NCI-H2107 (cell line): ENCODE results near the gene AP3S2.
"Not testable (repeated sequence)": the region's sequence is repeated elsewhere in the genome, so short reads cannot be mapped to it uniquely, and the experiment has no call there.

Experiments
- DNase-seq: peaks from one replicate; lab custom pipeline; 2025; lab: John Stamatoyannopoulos, UW

AP3S2 gene

DNA sequence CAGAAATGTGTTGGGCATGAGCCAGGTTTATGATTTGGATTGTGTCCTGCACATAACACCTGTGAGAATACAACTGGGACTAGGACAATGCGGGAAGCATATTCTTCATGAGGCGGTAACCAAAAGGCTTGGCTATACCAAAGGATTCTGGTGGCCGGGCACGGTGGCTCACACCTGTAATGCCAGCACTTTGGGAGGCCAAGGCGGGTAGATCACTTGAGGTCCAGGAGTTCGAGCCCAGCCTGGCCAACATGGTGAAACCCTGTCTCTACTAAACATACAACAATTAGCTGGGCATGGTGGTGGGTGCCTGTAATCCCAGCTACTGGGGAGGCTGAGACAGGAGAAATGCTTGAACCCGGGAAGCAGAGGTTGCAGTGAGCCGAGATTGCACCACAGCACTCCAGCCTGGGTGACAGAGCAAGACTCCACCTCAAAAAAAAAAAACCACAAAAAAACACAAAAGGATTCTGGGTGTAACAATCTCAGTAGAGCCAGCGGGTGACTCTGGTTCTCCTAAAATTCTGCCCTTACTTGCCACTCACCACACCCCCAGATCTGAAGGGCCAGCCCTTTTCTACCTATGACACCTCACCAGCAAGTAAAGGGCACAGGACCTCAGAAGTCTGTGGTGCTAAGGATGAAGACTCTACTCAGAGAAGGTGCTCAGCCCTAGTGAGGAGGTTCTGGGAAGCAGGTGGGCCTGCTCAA lies 59.2 kb downstream of the AP3S2 start:
- DNase-seq: not testable (repeated sequence)

DNA sequence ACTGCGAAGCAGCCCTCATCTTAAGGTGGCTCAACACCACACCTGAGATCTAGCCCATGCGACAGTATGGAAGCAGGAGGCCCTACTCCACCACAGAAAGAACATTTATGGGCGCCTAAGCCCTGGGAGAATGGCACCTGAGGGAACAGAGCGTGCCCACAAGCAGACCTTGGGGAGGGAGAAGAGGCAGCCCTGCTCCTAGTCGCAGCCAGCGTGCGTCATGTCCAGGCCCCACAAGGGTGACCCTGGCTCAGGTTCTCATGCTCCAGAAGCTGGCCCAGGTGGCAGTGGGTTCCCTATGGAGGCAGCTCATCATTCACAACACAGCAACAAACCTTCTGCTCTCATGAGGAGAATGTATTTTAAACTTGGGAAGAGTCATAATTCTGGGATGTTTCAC lies 59.8 kb downstream of the AP3S2 start:
- DNase-seq: no peak

DNA sequence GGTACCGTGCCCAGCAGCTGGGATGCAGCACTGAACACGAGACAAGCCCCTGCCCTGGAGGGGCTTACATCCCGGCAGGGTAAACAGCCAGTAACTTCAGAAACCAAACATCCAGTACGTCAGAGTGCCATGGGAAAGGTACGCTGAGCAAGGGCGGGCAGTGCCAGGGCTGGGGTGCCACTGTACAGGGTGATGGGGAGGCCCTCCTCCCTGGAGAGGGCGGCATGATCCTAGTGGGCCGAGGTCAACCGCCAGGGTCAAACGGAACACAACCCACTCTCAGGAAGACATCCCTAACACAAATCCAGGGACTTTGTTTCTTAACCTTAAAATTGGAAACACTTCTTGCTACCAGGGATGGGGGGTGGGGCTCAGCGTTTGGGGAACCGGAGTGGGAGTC lies 63.2 kb downstream of the AP3S2 start:
- no peak for DNase-seq

DNA sequence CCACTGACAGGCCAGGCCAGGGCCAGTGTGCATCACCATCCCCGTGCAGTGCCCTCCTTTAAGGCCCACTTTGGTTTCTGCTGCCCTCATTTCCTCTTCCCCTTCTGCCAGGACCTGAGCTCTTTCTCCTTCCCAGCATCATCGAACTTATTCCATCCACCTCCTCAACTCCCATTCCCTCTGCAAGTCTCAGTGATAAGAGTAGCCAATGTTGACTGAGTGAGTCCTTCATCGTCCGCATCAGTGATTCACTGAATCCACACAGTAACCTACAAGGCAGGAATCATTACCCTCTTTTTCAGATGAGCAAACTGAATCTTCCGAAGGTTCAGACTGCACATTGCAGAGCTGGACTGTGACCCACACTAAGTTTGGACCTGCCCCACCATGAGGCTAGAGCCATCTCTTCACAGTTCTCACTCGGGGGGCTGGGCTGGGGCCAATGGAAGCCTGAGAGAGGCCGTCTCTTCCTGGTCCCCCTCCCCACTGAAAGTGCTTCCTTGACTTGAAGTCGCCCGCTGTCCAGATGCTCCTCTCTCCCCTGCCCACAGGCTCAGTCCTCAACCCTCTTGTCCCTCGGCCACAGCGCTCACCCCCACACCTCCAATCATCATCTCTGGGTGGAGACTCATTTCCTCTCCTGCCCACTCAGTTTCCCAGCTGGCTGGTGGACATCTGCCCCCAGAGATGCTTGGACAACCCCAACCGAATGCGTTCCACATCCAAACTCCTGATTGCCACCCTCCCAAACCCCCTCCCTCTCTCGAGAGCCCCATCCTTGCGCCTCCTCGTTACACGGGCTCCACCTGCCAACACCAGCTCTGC lies 64.0 kb downstream of the AP3S2 start:
- no peak for DNase-seq

DNA sequence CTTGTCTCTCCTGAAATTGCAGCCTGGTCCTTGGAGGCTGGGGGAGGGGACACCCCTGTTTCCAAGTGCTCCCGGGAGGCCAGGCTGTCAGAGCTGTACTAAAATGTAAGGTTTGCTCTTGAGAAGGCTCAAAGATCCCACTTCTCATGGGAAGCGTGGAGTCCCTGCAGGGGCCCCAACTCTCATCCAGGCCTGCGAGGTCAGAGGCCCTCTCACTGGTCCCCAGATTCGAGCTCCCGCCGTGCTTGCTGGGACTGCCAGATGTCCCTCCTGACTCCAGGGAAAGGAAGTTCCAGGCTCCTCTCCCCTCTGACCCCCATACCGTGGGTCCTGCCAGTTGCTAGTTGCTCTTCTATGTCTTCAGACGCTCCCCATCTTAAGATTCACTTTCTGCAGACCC lies 64.6 kb downstream of the AP3S2 start:
- DNase-seq: no peak

DNA sequence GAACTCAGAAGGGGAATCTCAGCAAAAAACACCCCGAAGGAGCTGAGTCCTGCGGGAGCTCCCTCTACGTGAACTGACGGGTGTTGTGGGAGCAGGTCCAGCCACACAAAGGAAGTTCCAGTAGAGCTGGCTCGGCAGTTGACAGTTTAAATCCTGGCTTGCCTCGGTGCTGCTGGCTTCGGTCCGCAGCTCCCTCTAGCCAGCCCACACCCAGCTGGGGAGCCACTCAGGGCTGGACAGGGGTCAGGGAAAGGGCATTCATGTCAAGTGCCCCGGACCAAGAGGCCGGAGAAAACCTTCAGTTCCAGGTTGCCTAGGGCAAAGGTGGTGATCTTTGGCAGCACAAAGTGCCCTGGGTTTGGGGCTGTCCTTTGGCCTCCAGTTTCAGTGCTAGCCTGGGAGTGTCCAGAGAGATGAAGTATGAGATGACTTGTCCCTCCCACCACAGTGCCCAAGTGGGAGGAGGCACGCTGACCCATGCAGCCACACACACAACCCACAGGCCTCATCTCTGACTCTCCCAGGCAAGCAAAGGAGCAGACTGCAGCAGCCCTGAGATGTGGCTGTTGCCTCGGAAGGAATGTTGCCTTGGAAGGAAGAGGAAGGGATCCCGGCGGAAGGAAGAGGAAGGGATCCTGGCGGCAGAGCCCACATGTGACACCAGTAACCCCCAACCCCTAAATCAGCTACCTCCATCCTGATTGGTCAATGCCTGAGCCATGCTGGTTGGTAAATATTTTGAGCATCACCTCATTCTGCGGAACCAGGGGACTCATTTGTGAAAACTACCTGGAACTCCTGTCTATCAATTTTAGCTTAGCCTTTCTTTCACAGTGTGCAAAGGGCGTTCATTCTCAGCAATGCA lies 65.3 kb downstream of the AP3S2 start:
- DNase-seq: no peak

DNA sequence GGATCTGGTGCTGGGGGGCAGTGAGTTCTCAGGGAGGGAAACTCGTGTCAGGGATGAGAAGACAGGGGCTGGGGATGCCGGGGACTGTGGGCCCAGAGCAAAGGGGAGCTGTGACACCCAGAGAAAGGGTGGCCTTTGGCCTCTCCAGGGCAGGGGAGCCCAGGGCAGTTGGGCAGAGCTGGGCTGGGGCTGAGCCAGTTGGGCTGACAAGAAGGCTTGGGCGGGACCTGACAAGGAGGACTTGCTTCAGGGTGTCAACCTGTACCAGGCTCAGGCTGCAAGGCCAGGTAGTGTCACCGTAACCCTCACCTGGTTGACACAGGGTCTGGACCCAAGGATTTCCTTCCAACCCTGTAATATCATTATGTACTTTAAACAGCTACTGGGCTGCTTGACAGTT lies 66.0 kb downstream of the AP3S2 start:
- DNase-seq: no peak

DNA sequence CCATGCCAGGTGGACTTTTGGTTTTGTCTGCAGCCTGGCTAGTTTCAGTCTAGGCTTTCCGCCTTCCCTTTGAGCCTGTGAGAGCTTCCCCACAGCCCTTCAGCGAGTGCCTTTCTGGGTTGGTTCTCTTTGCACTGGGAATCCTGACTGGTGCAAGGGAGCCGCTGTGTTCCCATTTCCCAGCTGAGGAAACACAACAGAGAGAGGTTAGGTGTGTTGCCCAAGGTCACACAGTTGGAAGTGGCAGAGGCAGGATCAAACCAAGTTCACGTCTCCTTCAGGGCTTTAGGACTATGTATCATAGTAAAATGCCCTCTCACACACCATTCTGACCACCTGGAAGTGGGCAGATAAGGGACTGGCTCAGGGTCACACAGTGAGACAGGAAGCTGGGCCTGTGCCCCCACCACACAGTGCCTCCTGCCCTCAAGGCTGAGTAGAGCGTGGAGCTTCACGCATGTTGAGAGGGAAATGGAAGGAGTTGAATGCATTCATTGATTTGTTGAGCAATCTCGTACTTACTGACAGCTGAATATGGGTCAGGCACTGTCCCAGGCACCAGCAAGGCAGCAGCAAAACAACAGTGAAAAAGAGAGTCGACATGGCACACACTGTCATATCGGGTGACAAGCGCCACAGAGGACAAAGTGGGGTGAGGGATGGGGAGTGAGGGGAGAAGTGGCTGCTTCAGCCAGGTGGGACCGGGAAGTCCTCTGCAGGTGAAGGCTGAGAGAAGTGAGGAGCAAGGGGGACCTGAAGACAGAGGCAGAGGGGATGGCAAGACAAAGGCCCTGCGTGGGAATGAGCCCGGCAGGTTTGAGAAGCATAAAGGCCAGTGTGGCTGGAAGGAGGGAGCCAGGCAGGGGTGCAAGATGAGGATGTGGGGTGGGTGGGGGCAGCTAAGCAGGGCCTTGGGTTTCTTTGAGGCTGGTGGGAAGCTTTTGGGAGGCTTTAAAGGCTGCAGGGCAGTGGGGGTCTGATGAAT lies 66.8 kb downstream of the AP3S2 start:
- DNase-seq: no peak

DNA sequence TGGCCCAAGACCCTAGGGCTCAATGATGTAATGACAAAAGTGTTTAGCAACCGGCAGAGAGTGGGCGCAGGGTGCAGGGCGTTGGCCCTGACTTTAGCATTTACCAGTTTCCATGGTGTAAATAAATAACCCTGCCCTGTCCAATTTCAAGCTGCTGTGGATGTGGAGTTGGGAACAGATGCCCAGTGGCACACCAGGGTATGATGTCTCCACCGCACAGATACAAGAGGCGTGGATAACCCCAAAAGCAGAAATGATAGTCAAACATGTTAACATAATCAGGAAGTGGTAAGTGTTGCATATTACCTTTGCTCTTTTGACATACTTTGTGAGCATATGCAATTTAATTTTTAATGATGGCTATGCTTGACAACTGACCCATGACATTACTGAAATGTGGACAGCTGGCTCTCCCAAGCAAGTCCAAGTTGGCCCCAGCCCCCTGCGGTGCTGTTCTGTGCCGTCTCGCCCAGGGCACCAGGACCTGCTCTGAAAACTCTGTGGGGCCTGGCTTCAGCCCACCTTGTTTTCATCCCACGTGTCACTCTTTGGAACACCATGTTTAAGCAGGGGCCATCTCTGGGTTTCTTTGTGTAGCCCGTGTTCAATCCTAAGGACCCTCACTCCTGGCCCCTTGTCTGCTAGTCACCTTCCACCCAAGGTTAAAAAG lies 68.4 kb downstream of the AP3S2 start:
- DNase-seq: no peak

DNA sequence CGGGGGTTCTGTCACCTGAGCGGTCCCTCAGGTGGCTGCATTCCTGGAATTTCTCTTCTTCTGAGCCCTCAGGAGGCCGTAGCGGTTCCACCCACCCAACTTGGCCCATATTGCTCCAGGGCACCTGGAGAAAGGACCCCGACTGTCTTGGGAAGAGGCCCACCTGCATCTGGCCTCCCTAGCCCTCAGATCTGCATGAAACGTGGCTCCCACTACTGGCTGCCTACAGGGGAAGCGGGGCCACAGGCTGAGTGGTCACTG lies 69.3 kb downstream of the AP3S2 start:
- no peak for DNase-seq

DNA sequence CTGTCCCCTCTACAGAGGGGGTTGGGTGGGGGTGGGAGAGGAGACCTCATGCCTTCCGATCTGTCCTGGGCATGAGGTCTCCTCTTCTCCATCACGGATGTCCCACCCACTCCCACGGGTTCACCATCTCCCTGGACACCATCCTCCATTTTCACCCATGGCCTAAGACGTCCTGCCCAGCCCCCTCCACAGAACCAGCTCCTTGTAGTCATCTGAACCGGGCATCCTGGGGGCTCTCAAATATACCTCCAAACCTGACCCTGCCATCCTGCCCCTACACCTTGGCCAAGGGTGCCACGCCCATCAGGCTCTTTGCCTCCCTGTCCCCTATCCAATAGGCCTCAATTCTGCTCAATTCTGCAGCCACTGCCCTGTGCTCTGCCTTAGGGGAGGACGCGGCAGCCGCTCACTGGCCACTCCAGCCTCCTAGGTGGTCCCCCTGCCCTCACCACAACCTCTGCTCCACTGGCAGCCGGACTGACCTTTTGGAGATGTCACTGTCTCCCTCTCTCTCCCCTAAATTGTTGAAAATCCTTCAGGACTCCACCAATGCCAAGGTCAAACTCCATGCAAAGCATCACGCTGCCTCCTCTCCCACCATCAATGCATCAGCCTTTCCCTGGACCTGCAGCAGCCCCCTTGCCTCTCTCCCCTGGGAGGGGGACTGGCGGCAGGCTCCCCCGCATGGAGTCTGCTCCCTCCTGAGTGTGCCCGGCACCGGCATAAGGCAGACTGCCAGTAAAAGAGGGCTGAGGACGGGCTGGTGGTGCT lies 69.8 kb downstream of the AP3S2 start:
- no peak for DNase-seq

DNA sequence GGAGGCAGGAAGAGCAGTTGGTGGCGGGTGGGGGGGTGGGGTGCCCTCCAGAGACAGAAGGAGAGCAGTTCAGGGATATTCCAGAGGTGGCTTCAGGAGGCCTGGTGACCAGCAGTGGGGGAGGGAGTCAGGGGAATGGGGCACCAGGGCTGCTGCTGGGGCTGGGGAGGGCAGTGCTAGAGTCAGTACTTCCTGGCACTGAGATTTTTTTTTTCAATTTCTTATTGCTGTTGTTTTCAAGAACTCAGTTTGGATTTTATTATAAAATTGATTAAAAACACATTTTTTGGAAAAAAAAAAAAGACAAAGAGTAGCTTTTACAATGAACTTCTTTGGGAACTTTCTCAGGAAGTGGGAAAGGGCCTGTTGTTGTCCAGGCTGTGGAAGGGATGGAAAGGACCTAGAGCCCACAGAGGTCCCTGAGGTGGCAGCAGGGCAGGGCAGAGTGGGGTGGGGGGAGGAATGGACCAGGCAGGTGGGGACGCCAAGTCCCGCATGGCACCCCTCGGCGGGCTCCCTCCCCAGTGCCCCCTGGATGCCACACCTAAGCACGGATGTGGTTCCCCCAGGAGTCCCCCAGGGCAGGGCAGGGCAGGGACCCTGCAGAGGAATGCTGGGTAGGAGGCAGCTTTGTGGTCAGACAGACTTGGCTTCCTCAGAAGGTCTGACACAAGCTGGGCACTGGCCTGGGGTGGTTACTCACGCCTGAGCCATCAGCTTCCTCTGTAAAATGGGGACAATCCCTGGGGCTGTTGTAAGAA lies 70.7 kb downstream of the AP3S2 start:
- DNase-seq: no peak

DNA sequence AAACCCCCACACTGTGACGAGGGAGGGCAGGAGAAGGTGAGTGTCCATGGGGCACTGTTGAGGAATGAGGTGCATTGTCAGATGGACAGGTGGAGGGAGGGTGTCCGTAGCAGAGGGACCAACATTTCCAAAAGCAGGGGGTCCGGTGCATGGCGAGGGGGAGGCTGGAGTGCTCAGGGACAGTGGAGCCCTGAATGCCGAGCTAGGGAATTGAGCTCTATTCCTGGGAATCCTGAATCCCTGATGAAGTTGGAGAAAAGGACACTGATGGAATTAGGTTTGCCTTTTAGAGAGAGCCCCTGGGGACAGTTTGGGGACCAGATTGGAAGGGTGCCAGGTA lies 71.2 kb downstream of the AP3S2 start:
- DNase-seq: no peak

DNA sequence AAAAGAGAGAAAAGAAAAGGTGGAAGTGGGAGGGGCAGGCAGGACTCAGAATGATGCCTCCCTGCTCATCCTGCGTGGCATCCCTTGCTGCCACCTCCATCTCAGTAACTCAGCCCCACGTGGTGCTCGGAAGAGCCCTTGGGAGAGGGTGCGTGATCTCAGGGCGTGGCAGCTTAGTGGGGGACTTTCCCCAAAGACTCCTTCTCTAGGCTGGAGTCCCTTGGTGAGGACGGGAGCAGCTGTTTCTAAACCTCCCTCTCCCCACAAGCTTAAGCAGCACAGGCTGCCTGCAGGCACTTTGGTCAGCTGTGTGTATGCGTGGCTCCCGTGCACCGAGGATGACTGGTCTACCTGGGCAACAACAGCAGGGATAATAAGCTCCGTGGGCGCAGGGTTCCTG lies 71.8 kb downstream of the AP3S2 start:
- no peak for DNase-seq

DNA sequence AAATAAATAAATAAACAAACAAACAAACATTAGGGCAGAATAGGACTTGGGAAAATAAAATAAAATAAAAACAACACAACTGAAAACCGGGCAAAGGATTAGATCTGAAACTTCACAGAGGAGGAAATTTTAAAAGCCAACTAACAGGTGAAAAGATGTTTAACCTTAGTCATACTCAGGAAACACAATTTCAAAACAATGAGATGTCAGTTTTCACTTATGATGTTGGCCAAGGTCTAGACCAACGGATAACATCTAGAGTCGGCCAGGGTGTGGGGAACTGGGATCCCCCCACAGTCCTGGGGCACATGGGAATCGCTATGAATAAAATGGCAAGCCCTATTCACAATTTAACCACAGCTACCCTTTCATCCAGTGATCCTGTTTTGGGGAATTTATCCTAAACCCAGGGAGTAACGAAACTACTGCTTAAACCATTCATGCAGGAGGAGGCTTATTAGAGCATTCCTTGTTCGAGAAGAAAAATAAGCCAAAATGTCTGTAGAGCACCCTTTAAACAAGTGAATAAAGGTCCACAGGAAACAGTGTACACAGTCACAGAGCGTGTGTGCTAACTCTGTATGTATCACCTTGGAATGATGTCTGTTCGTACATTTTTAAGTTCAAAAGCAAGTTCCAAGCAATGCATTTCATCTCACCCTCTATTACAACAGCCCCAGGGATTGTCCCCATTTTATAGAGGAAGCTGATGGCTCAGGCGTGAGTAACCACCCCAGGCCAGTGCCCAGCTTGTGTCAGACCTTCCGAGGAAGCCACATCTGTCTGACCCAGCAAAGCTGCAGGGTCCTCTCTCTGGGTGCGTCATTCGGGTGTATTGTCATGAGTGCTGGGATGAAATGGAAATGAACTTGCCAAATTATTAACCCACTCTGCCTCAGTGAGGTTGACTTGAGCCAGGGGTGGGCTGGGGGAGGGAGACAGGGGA lies 72.9 kb downstream of the AP3S2 start:
- DNase-seq: no peak

DNA sequence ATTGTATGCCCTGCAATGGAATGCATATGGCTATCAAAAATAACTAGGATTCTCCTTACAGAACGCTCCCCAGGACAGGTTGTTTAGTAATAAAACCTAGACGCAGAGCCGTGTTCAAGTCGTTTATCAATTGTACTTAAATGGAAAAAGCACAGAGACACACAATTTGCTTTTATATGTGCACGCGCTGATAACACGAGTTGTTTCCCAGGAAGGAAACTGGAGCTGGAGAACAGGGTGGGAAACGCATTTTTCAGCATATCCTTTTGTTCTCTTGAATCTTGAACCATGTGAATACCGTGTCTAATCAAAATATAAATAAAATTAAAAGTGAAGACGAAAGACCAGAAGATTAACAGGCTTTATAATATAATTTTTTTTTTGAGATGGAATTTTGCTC lies 75.5 kb downstream of the AP3S2 start:
- no peak for DNase-seq

DNA sequence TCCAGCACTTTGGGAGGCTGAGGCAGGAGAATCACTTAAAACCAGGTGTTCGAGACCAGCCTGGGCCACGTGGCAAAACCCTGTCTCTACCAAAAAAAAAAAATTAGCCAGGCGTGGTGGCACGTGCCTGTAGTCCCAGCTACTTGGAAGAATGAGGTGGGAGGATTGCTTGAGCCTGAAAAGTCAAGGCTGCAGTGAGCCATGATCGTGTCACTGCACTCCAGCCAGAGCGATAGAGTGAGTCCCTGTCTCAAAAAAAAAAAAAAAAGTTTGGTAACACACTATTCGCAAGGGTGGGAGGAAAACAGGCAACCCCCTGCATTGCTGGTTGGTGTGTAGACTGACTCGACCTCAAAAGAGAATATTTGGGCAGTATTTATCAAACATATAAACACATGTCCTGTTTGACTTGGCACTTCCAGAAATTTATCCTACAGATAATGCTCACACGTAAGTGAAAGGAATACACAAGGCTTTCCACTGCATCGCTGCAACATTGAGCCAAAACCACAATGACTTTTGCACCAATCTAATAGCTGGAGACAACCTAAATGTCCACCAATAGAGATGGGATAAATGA lies 76.0 kb downstream of the AP3S2 start:
- DNase-seq: no peak

DNA sequence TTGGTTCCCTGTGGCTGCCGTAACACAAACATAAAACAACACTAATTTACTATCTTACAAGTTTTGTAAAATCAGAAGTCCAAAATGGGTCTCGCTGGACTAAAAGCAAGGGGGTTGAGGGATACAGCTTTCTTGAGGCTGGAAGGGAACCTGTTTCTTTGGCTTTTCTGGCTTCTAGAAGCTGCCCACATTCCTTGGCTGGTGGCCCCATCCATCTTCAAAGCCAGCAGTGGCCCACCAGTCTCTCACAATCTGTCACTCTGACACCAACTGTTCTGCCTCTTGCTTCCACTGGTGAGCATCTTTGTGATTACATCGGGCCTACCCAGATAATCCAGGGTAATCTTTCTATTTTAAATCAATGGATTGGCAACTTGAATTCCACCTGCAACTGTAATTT lies 78.0 kb downstream of the AP3S2 start:
- no peak for DNase-seq
